Measurements from ENCODE around the gene CD300LF. TPM values are rescaled to one million over a fixed set of nuclear protein-coding genes. Genes with fewer than 3 reads are reported as not detected.

The CD300LF gene
- total and polyA plus RNA-seq, 4 donors, result 0.13 to 1.9 (median 1.0) TPM

DNA sequence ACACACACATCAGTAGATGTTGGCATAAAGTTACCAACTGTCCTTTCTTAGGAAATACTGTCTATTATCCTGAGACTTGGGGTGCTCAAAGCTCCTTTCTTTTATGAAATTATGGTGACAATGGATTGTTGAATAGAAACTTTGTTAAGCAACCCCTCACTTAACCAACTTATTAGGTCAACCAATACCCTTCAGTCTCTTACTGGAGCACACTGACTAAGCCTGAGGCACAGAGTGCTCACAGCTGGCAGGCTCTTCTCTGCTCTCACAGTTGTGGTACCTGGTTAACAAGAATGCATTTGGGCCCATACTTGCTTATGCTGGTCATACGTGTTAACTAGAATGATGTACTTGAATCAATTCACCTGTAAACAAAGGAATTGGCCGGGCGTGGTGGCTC is 24.8 kb downstream of the CD300LF start:
- no peak for DNase-seq (ENCODE audit: low spot score)
- 89% methylated on average over 3 of the region's 3 CpGs for WGBS
- Histone ChIP-seq H3K27me3 (ENCODE audit: control insufficient read depth in 4 of 4, insufficient read depth in 4 of 4, low read length in 3 of 4) (peaks cover 0 to 4% (median under 1%) of the 10 kb centered on the region in 4 donors), H3K36me3 (ENCODE audit: control insufficient read depth in 4 of 4, insufficient read depth in 3 of 4, low read depth in 1 of 4, low read length in 3 of 4) (no peaks in the 10 kb centered on the region), H3K4me1 (ENCODE audit: control insufficient read depth in 4 of 4, insufficient read depth in 4 of 4, low read length in 3 of 4) (no peaks in the 10 kb centered on the region), H3K9me3 (ENCODE audit: control insufficient read depth in 4 of 4, low read length in 3 of 4) (no peaks in the 10 kb centered on the region), H3K4me3 (ENCODE audit: low read depth in 1 of 3, low read length in 3 of 3) (no peak overlapping the region), H3K9ac (ENCODE audit: low read depth in 1 of 2, low read length in 2 of 2) (no peak overlapping the region), H3K27ac (ENCODE audit: low read depth in 1 of 2, low read length in 2 of 2) (no peak overlapping the region)
- TF ChIP-seq, protein P1, sequence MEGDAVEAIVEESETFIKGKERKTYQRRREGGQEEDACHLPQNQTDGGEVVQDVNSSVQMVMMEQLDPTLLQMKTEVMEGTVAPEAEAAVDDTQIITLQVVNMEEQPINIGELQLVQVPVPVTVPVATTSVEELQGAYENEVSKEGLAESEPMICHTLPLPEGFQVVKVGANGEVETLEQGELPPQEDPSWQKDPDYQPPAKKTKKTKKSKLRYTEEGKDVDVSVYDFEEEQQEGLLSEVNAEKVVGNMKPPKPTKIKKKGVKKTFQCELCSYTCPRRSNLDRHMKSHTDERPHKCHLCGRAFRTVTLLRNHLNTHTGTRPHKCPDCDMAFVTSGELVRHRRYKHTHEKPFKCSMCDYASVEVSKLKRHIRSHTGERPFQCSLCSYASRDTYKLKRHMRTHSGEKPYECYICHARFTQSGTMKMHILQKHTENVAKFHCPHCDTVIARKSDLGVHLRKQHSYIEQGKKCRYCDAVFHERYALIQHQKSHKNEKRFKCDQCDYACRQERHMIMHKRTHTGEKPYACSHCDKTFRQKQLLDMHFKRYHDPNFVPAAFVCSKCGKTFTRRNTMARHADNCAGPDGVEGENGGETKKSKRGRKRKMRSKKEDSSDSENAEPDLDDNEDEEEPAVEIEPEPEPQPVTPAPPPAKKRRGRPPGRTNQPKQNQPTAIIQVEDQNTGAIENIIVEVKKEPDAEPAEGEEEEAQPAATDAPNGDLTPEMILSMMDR (IDR thresholded peaks at IDR 0.05; ENCODE audit: low read depth, low read length, missing input control), result no peak
- TF ChIP-seq, protein P2, sequence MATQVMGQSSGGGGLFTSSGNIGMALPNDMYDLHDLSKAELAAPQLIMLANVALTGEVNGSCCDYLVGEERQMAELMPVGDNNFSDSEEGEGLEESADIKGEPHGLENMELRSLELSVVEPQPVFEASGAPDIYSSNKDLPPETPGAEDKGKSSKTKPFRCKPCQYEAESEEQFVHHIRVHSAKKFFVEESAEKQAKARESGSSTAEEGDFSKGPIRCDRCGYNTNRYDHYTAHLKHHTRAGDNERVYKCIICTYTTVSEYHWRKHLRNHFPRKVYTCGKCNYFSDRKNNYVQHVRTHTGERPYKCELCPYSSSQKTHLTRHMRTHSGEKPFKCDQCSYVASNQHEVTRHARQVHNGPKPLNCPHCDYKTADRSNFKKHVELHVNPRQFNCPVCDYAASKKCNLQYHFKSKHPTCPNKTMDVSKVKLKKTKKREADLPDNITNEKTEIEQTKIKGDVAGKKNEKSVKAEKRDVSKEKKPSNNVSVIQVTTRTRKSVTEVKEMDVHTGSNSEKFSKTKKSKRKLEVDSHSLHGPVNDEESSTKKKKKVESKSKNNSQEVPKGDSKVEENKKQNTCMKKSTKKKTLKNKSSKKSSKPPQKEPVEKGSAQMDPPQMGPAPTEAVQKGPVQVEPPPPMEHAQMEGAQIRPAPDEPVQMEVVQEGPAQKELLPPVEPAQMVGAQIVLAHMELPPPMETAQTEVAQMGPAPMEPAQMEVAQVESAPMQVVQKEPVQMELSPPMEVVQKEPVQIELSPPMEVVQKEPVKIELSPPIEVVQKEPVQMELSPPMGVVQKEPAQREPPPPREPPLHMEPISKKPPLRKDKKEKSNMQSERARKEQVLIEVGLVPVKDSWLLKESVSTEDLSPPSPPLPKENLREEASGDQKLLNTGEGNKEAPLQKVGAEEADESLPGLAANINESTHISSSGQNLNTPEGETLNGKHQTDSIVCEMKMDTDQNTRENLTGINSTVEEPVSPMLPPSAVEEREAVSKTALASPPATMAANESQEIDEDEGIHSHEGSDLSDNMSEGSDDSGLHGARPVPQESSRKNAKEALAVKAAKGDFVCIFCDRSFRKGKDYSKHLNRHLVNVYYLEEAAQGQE (IDR thresholded peaks at IDR 0.05), result no peak
- TF ChIP-seq HNF4A (conservative IDR thresholded peaks at IDR 0.05) (no peak), HNF4G (IDR thresholded peaks at IDR 0.05) (no peak), TAF1 (conservative IDR thresholded peaks at IDR 0.05) (no peak), SP1 (IDR thresholded peaks at IDR 0.05) (no peak), GABPA (IDR thresholded peaks at IDR 0.05 in 1 of 2, conservative IDR thresholded peaks at IDR 0.05 in 1 of 2) (no peak)
- TF ChIP-seq, protein P3, sequence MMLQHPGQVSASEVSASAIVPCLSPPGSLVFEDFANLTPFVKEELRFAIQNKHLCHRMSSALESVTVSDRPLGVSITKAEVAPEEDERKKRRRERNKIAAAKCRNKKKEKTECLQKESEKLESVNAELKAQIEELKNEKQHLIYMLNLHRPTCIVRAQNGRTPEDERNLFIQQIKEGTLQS (IDR thresholded peaks at IDR 0.05), result no peak
- TF ChIP-seq, protein P4, sequence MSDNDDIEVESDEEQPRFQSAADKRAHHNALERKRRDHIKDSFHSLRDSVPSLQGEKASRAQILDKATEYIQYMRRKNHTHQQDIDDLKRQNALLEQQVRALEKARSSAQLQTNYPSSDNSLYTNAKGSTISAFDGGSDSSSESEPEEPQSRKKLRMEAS (IDR thresholded peaks at IDR 0.05), result no peak
- TF ChIP-seq, protein P5, sequence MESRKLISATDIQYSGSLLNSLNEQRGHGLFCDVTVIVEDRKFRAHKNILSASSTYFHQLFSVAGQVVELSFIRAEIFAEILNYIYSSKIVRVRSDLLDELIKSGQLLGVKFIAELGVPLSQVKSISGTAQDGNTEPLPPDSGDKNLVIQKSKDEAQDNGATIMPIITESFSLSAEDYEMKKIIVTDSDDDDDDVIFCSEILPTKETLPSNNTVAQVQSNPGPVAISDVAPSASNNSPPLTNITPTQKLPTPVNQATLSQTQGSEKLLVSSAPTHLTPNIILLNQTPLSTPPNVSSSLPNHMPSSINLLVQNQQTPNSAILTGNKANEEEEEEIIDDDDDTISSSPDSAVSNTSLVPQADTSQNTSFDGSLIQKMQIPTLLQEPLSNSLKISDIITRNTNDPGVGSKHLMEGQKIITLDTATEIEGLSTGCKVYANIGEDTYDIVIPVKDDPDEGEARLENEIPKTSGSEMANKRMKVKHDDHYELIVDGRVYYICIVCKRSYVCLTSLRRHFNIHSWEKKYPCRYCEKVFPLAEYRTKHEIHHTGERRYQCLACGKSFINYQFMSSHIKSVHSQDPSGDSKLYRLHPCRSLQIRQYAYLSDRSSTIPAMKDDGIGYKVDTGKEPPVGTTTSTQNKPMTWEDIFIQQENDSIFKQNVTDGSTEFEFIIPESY (IDR thresholded peaks at IDR 0.05), result no peak

DNA sequence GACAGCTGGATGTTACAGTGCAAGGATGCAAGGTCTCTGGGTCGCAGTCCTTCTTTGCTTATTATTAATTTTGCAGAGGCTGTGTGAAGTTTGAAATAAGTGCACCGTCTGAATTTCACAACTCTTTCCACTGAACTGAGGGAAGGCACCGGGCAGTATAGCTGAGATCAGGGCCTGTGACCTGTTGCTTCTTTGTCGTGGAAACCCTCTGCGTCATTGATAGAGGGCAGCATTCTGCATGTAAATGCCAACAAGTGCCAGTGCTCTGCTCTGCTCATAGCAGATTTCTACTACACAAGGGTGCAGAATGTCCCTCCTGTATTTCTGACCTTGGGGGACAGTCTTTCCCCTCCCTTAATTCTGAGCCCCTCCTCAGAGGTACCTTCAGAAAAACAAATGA is 26.0 kb downstream of the CD300LF start:
- H3K9me3 ChIP-seq (ENCODE audit: control insufficient read depth in 4 of 4, low read length in 3 of 4), result no peaks in the 10 kb centered on the region
- no peaks in the 10 kb centered on the region for H3K36me3 ChIP-seq (ENCODE audit: control insufficient read depth in 4 of 4, insufficient read depth in 3 of 4, low read depth in 1 of 4, low read length in 3 of 4)
- H3K27ac ChIP-seq (ENCODE audit: low read depth in 1 of 2, low read length in 2 of 2), result no peak overlapping the region
- 41% methylated on average over 5 of the region's 5 CpGs for WGBS
- no peak overlapping the region for H3K9ac ChIP-seq (ENCODE audit: low read depth in 1 of 2, low read length in 2 of 2)
- peaks cover 0 to 4% (median under 1%) of the 10 kb centered on the region in 4 donors for H3K27me3 ChIP-seq (ENCODE audit: control insufficient read depth in 4 of 4, insufficient read depth in 4 of 4, low read length in 3 of 4)
- H3K4me1 ChIP-seq (ENCODE audit: control insufficient read depth in 4 of 4, insufficient read depth in 4 of 4, low read length in 3 of 4), result no peaks in the 10 kb centered on the region
- DNase-seq (ENCODE audit: low spot score), result no peak
- H3K4me3 ChIP-seq (ENCODE audit: low read depth in 1 of 3, low read length in 3 of 3), result no peak overlapping the region
- TF ChIP-seq NR2F2 (IDR thresholded peaks at IDR 0.05), result no peak
- TF ChIP-seq, protein P4 (IDR thresholded peaks at IDR 0.05), result no peak
- no peak for TF ChIP-seq HNF4A (conservative IDR thresholded peaks at IDR 0.05)
- TF ChIP-seq, protein P5 (IDR thresholded peaks at IDR 0.05), result no peak
- TF ChIP-seq GABPA (IDR thresholded peaks at IDR 0.05 in 1 of 2, conservative IDR thresholded peaks at IDR 0.05 in 1 of 2), result no peak
- no peak for TF ChIP-seq RAD21 (IDR thresholded peaks at IDR 0.05)
- TF ChIP-seq TAF1 (conservative IDR thresholded peaks at IDR 0.05), result no peak
- TF ChIP-seq JUND (IDR thresholded peaks at IDR 0.05), result no peak
- TF ChIP-seq, protein P2 (IDR thresholded peaks at IDR 0.05), result no peak
- no peak for TF ChIP-seq EGR1 (IDR thresholded peaks at IDR 0.05; ENCODE audit: low read depth in 2 of 2)

Data from liver (tissue), 9 donors.